Measurements from ENCODE around the gene SCAND1. TPM values are rescaled to one million over a fixed set of nuclear protein-coding genes. Genes with fewer than 3 reads are reported as not detected.

SCAND1 gene
- polyA plus RNA-seq, 2 of the 4 experiments (the other 2 are of a cell fraction): 10.2 to 68.0 TPM

GRCh38 chr20:35991142-35991771 lies 37.0 kb upstream of the SCAND1 start:
- Histone ChIP-seq H3K4me1 (peaks cover 23% of the 10 kb centered on the region), H3K27ac (no peak overlapping the region), H3K4me2 (no peak overlapping the region), H3K9me3 (no peaks in the 10 kb centered on the region), H3K4me3 (no peak overlapping the region)
- TF ChIP-seq HES2 (IDR thresholded peaks at IDR 0.05): no peak
- no peak for TF ChIP-seq FOSL2 (IDR thresholded peaks at IDR 0.05)
- TF ChIP-seq FOSL2 (CRISPR knock-in tag; IDR thresholded peaks at IDR 0.05): no peak
- TF ChIP-seq RAD21 (conservative IDR thresholded peaks at IDR 0.05 in 1 of 2, IDR thresholded peaks at IDR 0.05 in 1 of 2): peak in 1 of 2 experiments; percentile 45; a peak in 4 of 5 replicates
- TF ChIP-seq, protein P1, sequence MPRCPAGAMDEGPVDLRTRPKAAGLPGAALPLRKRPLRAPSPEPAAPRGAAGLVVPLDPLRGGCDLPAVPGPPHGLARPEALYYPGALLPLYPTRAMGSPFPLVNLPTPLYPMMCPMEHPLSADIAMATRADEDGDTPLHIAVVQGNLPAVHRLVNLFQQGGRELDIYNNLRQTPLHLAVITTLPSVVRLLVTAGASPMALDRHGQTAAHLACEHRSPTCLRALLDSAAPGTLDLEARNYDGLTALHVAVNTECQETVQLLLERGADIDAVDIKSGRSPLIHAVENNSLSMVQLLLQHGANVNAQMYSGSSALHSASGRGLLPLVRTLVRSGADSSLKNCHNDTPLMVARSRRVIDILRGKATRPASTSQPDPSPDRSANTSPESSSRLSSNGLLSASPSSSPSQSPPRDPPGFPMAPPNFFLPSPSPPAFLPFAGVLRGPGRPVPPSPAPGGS (IDR thresholded peaks at IDR 0.05): no peak
- TF ChIP-seq CTCF (IDR thresholded peaks at IDR 0.05): peak; percentile 44
- ChIA-PET CTCF (interaction anchor here (0.5 to 21.0 kb wide), 32 partner anchors 11 to 616 kb away, joined by 3 to 516 read pairs (median 8); partner anchors contain the start of genes CNBD2 and SCAND1), POLR2A (interaction anchor here (1.2 kb wide), 1 partner anchor 37 kb away, joined by 5 read pairs; the partner anchor contains the start of gene SCAND1)
- 4% methylated on average over 3 of the region's 3 CpGs for WGBS (ENCODE audit: missing lambda C conversion rate)
- ATAC-seq (peak; percentile 62 to 74; a peak in 4 of 6 replicates), DNase-seq (ENCODE audit: low read depth in 1 of 2, low spot score in 1 of 2) (peak; percentile 53 to 79), FAIRE-seq (no peak)

- Histone ChIP-seq H3K4me3 (no peak overlapping the region), H3K27ac (no peak overlapping the region), H3K4me1 (peaks cover 15% of the 10 kb centered on the region), H3K9me3 (no peaks in the 10 kb centered on the region), H3K4me2 (no peak overlapping the region)
- no peak for FAIRE-seq
- CTCF ChIA-PET: interaction anchor here (0.7 to 21.0 kb wide), 7 partner anchors 9 to 575 kb away, joined by 3 to 516 read pairs (median 68); partner anchors contain the start of gene SCAND1
- no peak for TF ChIP-seq RNF2 (IDR thresholded peaks at IDR 0.05; ENCODE audit: borderline replicate concordance, low read depth)
- TF ChIP-seq FOSB (CRISPR knock-in tag; IDR thresholded peaks at IDR 0.05): no peak
- TF ChIP-seq SREBF2 (IDR thresholded peaks at IDR 0.05): no peak
- TF ChIP-seq CBX8 (IDR thresholded peaks at IDR 0.05): no peak
- no peak for TF ChIP-seq HMGXB4 (CRISPR knock-in tag; IDR thresholded peaks at IDR 0.05; ENCODE audit: borderline replicate concordance)
- TF ChIP-seq JUNB (IDR thresholded peaks at IDR 0.05): no peak
- no peak for TF ChIP-seq MAX (IDR thresholded peaks at IDR 0.05)
- TF ChIP-seq RARB (CRISPR knock-in tag; IDR thresholded peaks at IDR 0.05): no peak
- no peak for TF ChIP-seq NFE2L2 (conservative IDR thresholded peaks at IDR 0.05; ENCODE audit: low read length)
- no peak for TF ChIP-seq EHF (CRISPR knock-in tag; IDR thresholded peaks at IDR 0.05)
- TF ChIP-seq, protein P1 (IDR thresholded peaks at IDR 0.05): no peak
- no peak for TF ChIP-seq JUN (IDR thresholded peaks at IDR 0.05)
- no peak for TF ChIP-seq FOSL2 (IDR thresholded peaks at IDR 0.05)
- TF ChIP-seq FOSL2 (CRISPR knock-in tag; IDR thresholded peaks at IDR 0.05): no peak
- no peak for TF ChIP-seq TP53 (CRISPR knock-in tag; IDR thresholded peaks at IDR 0.05)
- TF ChIP-seq CBX2 (IDR thresholded peaks at IDR 0.05; ENCODE audit: borderline replicate concordance, low read depth): no peak
- no peak for TF ChIP-seq RAD21 (conservative IDR thresholded peaks at IDR 0.05 in 1 of 2, IDR thresholded peaks at IDR 0.05 in 1 of 2)
- no peak for TF ChIP-seq BHLHE40 (IDR thresholded peaks at IDR 0.05; ENCODE audit: low read depth, low read length)
- TF ChIP-seq ZC3H11A (IDR thresholded peaks at IDR 0.05): no peak
- TF ChIP-seq ZSCAN20 (CRISPR knock-in tag; IDR thresholded peaks at IDR 0.05): no peak
- no peak for TF ChIP-seq EP300 (IDR thresholded peaks at IDR 0.05)
- ATAC-seq: no peak
- 45% methylated on average over 2 of the region's 2 CpGs for WGBS (ENCODE audit: missing lambda C conversion rate)
- POLR2A ChIA-PET: no interaction called here
- no peak for DNase-seq (ENCODE audit: low read depth in 1 of 2, low spot score in 1 of 2)
Measured at GRCh38 chr20:35988910-35989463, 34.7 kb upstream of the SCAND1 start.
